HTERT RPE-1 (cell line): ENCODE measurements around the gene C1QTNF12.
"Not testable (repeated sequence)": the region's sequence is repeated elsewhere in the genome, so short reads cannot be mapped to it uniquely, and the experiment has no call there.

Experiments used
- in situ Hi-C: fragments of 300-500 bp; cut with MboI; formaldehyde crosslinking; loops from 4 replicates; pipeline ENCODE4 v1.14.3; 2020; ENCODE audit warnings: low sequenced_read_pairs

Gene C1QTNF12

GRCh38 chr1:1200876-1201810 is 45.4 kb downstream of the C1QTNF12 start:
- in situ Hi-C loops = no loop called here

- in situ Hi-C loops = no loop called here
Observed at GRCh38 chr1:1199961-1200875, 46.3 kb downstream of the C1QTNF12 start.

GRCh38 chr1:1199141-1199960 is 47.2 kb downstream of the C1QTNF12 start:
- in situ Hi-C loops = no loop called here

GRCh38 chr1:1198423-1199140 is 47.9 kb downstream of the C1QTNF12 start:
- in situ Hi-C loops = no loop called here

- in situ Hi-C loops = no loop called here
Observed at GRCh38 chr1:1197551-1198422, 48.7 kb downstream of the C1QTNF12 start.

GRCh38 chr1:1197188-1197500 is 49.4 kb downstream of the C1QTNF12 start:
- in situ Hi-C loops = no loop called here

GRCh38 chr1:1196431-1197187 is 49.9 kb downstream of the C1QTNF12 start:
- in situ Hi-C loops = no loop called here

- in situ Hi-C loops = not testable (repeated sequence)
Observed at GRCh38 chr1:1195726-1196125, 50.8 kb downstream of the C1QTNF12 start.

- in situ Hi-C loops = no loop called here
Observed at GRCh38 chr1:1194723-1195122, 51.8 kb downstream of the C1QTNF12 start.
